ENCODE measurements around the gene APOM. TPM values are rescaled to one million over a fixed set of nuclear protein-coding genes. Genes with fewer than 3 reads are reported as not detected.
A peak's percentile ranks its signal among the peaks of the same experiment; 100 is the strongest.

The APOM gene
- polyA plus RNA-seq, 4 donors = 7.2 to 32.8 (median 8.2) TPM

DNA sequence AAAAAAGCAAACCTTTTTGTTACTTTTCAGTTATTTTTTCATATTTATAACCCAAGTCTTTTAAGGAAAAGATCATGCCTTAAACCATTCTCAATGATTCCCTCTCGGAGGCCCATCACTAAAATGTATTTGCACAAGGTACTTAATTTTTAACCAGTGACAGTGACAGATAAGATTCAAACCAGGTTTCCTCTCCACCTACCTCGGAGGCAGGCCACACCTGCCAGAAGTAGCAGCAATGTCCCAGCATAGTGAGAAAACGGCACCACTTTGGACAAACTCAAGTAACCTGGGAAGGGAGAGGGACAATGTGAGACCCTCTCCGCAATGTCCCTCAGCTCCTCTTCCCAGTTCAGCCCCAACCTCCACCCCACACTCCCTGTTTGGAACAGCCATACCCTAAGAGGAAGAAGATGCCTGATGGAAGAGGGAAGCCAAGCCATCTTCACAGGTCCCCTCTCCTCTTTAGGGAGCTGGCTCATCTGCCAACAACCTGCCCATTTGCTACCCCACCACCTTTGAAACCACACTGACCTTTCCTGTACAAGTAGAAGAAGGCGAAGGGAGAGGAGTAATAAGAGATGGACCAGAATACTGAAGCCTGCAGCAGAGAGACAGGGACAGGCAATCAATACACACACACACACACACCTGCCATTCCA lies 45.2 kb downstream of the APOM start:
- Histone ChIP-seq H3K4me1 (ENCODE audit: control insufficient read depth in 3 of 3, insufficient read depth in 2 of 3, low read depth in 1 of 3, low read length in 2 of 3) (peaks cover 0 to 21% (median 4%) of the 10 kb centered on the region in 3 donors), H3K4me3 (ENCODE audit: low read depth in 1 of 3, low read length in 3 of 3) (no peak overlapping the region), H3K27me3 (ENCODE audit: control insufficient read depth in 3 of 3, insufficient read depth in 3 of 3, low read length in 3 of 3) (no peaks in the 10 kb centered on the region), H3K27ac (ENCODE audit: low read depth in 1 of 3, low read length in 2 of 3) (peak overlapping the region in 2 of 3 donors; percentile 21 to 39), H3K36me3 (ENCODE audit: control insufficient read depth in 3 of 3, insufficient read depth in 2 of 3, low read depth in 1 of 3, low read length in 3 of 3) (peaks cover 0 to 45% (median 4%) of the 10 kb centered on the region in 3 donors), H3K9me3 (ENCODE audit: control insufficient read depth in 2 of 2, insufficient read depth in 1 of 2, low read depth in 1 of 2, low read length in 1 of 2) (no peaks in the 10 kb centered on the region)
- FAIRE-seq (no peak), DNase-seq (peak in 1 of 2 donors; percentile 50)
- 45 to 72% (median 64%) methylated on average over 5 of the region's 5 CpGs for WGBS, 3 donors

- Histone ChIP-seq H3K27ac (ENCODE audit: low read depth in 1 of 3, low read length in 2 of 3) (peak overlapping the region in 2 of 3 donors; percentile 97 to 98), H3K36me3 (ENCODE audit: control insufficient read depth in 3 of 3, insufficient read depth in 2 of 3, low read depth in 1 of 3, low read length in 3 of 3) (peaks cover 0 to 36% (median 4%) of the 10 kb centered on the region in 3 donors), H3K9me3 (ENCODE audit: control insufficient read depth in 2 of 2, insufficient read depth in 1 of 2, low read depth in 1 of 2, low read length in 1 of 2) (no peaks in the 10 kb centered on the region), H3K4me1 (ENCODE audit: control insufficient read depth in 3 of 3, insufficient read depth in 2 of 3, low read depth in 1 of 3, low read length in 2 of 3) (peaks cover 0 to 21% (median 4%) of the 10 kb centered on the region in 3 donors), H3K27me3 (ENCODE audit: control insufficient read depth in 3 of 3, insufficient read depth in 3 of 3, low read length in 3 of 3) (no peaks in the 10 kb centered on the region), H3K4me3 (ENCODE audit: low read depth in 1 of 3, low read length in 3 of 3) (peak overlapping the region; percentile 46 to 88 (median 69))
- FAIRE-seq (no peak), DNase-seq (peak; percentile 49 to 55)
- WGBS, 3 donors = 19 to 27% (median 25%) methylated on average over 7 of the region's 7 CpGs
Measured at GRCh38 chr6:31701666-31702404, 46.1 kb downstream of the APOM start.

- Histone ChIP-seq H3K4me3 (ENCODE audit: low read depth in 1 of 3, low read length in 3 of 3) (peak overlapping the region; percentile 46 to 88 (median 69)), H3K27ac (ENCODE audit: low read depth in 1 of 3, low read length in 2 of 3) (peak overlapping the region; percentile 97 to 98 (median 98)), H3K27me3 (ENCODE audit: control insufficient read depth in 3 of 3, insufficient read depth in 3 of 3, low read length in 3 of 3) (no peaks in the 10 kb centered on the region), H3K36me3 (ENCODE audit: control insufficient read depth in 3 of 3, insufficient read depth in 2 of 3, low read depth in 1 of 3, low read length in 3 of 3) (peaks cover 0 to 32% (median 3%) of the 10 kb centered on the region in 3 donors), H3K9me3 (ENCODE audit: control insufficient read depth in 2 of 2, insufficient read depth in 1 of 2, low read depth in 1 of 2, low read length in 1 of 2) (no peaks in the 10 kb centered on the region), H3K4me1 (ENCODE audit: control insufficient read depth in 3 of 3, insufficient read depth in 2 of 3, low read depth in 1 of 3, low read length in 2 of 3) (peaks cover 0 to 21% (median 4%) of the 10 kb centered on the region in 3 donors)
- WGBS, 3 donors = 1% methylated on average over 10 of the region's 10 CpGs
- FAIRE-seq (no peak), DNase-seq (no peak)
Measured at GRCh38 chr6:31702405-31702818, 46.7 kb downstream of the APOM start.

DNA sequence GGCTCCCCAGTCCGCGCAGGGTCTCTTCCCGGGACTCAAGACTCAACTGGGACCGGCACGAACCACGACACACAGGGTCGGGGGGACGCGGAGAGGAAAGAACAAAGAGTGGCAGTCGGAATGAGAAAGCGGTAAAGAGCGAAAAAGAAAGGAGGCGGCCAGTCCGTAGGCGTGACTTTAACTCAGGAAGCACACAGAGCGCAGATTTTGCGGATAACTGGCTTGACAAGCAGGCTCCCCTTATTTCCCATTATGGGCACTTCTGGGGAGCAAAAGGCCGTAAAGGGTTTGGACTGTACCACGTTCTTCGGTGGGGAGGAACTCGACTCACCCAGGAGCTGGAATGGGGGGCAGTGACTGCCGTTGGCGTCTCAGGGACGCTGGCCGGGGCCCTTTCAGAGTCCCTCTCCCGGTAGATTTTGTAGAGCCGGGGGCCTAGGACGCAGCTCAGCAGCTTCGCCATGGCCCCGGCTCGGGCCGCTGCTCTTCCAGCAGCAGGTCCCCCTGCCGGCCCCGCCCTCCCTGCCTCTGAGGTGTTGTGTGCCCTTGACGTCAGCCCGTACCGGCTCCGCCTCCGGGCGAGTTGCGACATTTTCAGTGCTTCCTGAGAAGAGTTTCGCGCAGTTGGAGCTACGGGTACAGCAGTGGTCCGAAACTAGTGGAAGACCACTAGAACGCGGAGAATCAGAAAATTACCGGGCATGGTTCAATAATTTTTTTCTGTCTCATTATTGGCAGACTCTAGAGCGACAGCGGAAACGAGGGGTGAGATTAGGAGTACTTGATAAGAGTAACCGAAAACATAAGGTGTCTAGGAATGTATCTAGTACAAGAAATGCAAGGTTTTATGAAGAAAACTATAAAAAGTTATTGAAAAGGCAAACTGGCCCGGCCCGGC lies 47.4 kb downstream of the APOM start, which contains the start of gene ABHD16A:
Gene ABHD16A (minus strand): TSS at position 506 of the 898 bp plus-strand sequence. CDS start 43 bp downstream, at position 463.
- no peaks in the 10 kb centered on the region for H3K27me3 ChIP-seq (ENCODE audit: control insufficient read depth in 3 of 3, insufficient read depth in 3 of 3, low read length in 3 of 3)
- FAIRE-seq = no peak
- H3K4me3 ChIP-seq (ENCODE audit: low read depth in 1 of 3, low read length in 3 of 3) = peak within 1 kb of the TSS; percentile 46 to 88 (median 69)
- H3K4me1 ChIP-seq (ENCODE audit: control insufficient read depth in 3 of 3, insufficient read depth in 2 of 3, low read depth in 1 of 3, low read length in 2 of 3) = peaks cover 0 to 21% (median 4%) of the 10 kb centered on the region in 3 donors
- WGBS, 3 donors = 1% methylated on average over 54 of the region's 54 CpGs
- no peaks in the 10 kb centered on the region for H3K9me3 ChIP-seq (ENCODE audit: control insufficient read depth in 2 of 2, insufficient read depth in 1 of 2, low read depth in 1 of 2, low read length in 1 of 2)
- peak within 1 kb of the TSS; percentile 97 to 98 (median 98) for H3K27ac ChIP-seq (ENCODE audit: low read depth in 1 of 3, low read length in 2 of 3)
- H3K36me3 ChIP-seq (ENCODE audit: control insufficient read depth in 3 of 3, insufficient read depth in 2 of 3, low read depth in 1 of 3, low read length in 3 of 3) = peaks cover 0 to 28% (median 0%) of the 10 kb centered on the region in 3 donors
- DNase-seq = peak; percentile 98 to 100

DNA sequence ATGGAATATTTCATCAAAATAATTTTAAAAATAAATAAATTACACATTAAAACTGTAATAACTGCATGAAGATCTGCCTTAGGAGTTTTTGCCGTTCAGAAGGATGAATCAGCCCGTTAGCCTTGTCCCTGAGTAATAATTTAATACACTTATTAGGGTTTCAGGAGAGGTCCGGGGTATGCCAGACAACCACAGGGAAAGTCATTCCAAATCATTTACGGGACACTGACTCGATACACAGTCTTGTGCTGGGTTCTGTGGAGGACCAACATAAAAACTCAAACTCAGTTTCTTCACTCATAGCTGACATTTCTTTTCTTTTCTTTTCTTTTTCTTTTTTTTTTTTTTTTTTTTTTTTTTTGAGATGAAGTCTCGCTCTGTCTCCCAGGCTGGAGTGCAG lies 50.2 kb downstream of the APOM start:
- Histone ChIP-seq H3K36me3 (ENCODE audit: control insufficient read depth in 3 of 3, insufficient read depth in 2 of 3, low read depth in 1 of 3, low read length in 3 of 3) (peaks cover 0 to 11% (median 0%) of the 10 kb centered on the region in 3 donors), H3K9me3 (ENCODE audit: control insufficient read depth in 2 of 2, insufficient read depth in 1 of 2, low read depth in 1 of 2, low read length in 1 of 2) (no peaks in the 10 kb centered on the region), H3K4me1 (ENCODE audit: control insufficient read depth in 3 of 3, insufficient read depth in 2 of 3, low read depth in 1 of 3, low read length in 2 of 3) (peaks cover under 1 to 19% (median 2%) of the 10 kb centered on the region in 3 donors), H3K27ac (ENCODE audit: low read depth in 1 of 3, low read length in 2 of 3) (no peak overlapping the region), H3K4me3 (ENCODE audit: low read depth in 1 of 3, low read length in 3 of 3) (no peak overlapping the region), H3K27me3 (ENCODE audit: control insufficient read depth in 3 of 3, insufficient read depth in 3 of 3, low read length in 3 of 3) (no peaks in the 10 kb centered on the region)
- DNase-seq (no peak), FAIRE-seq (no peak)
- 89 to 90% (median 90%) methylated on average over 5 to 6 of the region's 6 CpGs for WGBS, 3 donors

DNA sequence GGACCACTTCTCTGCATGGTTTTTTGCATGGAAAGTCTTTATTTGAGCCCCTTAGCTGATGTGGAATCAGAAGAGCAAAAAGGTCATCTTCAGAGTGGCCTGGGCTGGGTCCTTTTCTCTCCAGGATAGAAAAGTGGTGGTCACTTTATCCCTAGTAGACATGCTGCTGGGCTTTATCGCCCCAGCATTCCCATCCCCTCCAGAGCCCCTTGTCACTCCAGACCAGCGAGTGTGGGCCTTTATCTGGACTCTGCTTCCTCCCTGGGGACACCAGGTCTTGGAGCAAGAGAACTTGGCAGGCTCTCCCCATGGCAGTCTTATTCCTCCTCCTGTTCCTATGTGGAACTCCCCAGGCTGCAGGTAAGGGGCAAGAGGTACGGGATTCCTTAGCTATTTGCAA lies 50.9 kb downstream of the APOM start, which contains the start of gene LY6G6F:
Gene LY6G6F (plus strand): TSS at position 268 of the 400 bp plus-strand sequence. CDS start 41 bp downstream, at position 309.
- no peak within 1 kb of the TSS for H3K27ac ChIP-seq (ENCODE audit: low read depth in 1 of 3, low read length in 2 of 3)
- H3K4me1 ChIP-seq (ENCODE audit: control insufficient read depth in 3 of 3, insufficient read depth in 2 of 3, low read depth in 1 of 3, low read length in 2 of 3) = peaks cover 2 to 16% (median 4%) of the 10 kb centered on the region in 3 donors
- peaks cover 0 to 8% (median 0%) of the 10 kb centered on the region in 3 donors for H3K36me3 ChIP-seq (ENCODE audit: control insufficient read depth in 3 of 3, insufficient read depth in 2 of 3, low read depth in 1 of 3, low read length in 3 of 3)
- no peak for DNase-seq
- no peaks in the 10 kb centered on the region for H3K9me3 ChIP-seq (ENCODE audit: control insufficient read depth in 2 of 2, insufficient read depth in 1 of 2, low read depth in 1 of 2, low read length in 1 of 2)
- H3K4me3 ChIP-seq (ENCODE audit: low read depth in 1 of 3, low read length in 3 of 3) = no peak within 1 kb of the TSS
- 60 to 68% (median 65%) methylated on average over 3 of the region's 3 CpGs for WGBS, 3 donors
- no peaks in the 10 kb centered on the region for H3K27me3 ChIP-seq (ENCODE audit: control insufficient read depth in 3 of 3, insufficient read depth in 3 of 3, low read length in 3 of 3)
- FAIRE-seq = no peak

GRCh38 chr6:31707701-31708100 lies 52.0 kb downstream of the APOM start:
- 86 to 94% (median 89%) methylated on average over 10 of the region's 10 CpGs for WGBS, 3 donors
- H3K4me1 ChIP-seq (ENCODE audit: control insufficient read depth in 3 of 3, insufficient read depth in 2 of 3, low read depth in 1 of 3, low read length in 2 of 3) = peaks cover 0 to 10% (median 4%) of the 10 kb centered on the region in 3 donors
- DNase-seq (no peak), FAIRE-seq (no peak)
- H3K27ac ChIP-seq (ENCODE audit: low read depth in 1 of 3, low read length in 2 of 3) = no peak overlapping the region
- peaks cover 0 to 4% (median 0%) of the 10 kb centered on the region in 3 donors for H3K36me3 ChIP-seq (ENCODE audit: control insufficient read depth in 3 of 3, insufficient read depth in 2 of 3, low read depth in 1 of 3, low read length in 3 of 3)
- no peak overlapping the region for H3K4me3 ChIP-seq (ENCODE audit: low read depth in 1 of 3, low read length in 3 of 3)
- H3K9me3 ChIP-seq (ENCODE audit: control insufficient read depth in 2 of 2, insufficient read depth in 1 of 2, low read depth in 1 of 2, low read length in 1 of 2) = no peaks in the 10 kb centered on the region
- no peaks in the 10 kb centered on the region for H3K27me3 ChIP-seq (ENCODE audit: control insufficient read depth in 3 of 3, insufficient read depth in 3 of 3, low read length in 3 of 3)
